ENCODE results near the gene OSBPL2.

- no peak for TF ChIP-seq CTCF (IDR thresholded peaks at IDR 0.05)
- TF ChIP-seq POLR2A (IDR thresholded peaks at IDR 0.05) = no peak
- no peak for TF ChIP-seq EP300 (IDR thresholded peaks at IDR 0.05)
Observed at GRCh38 chr20:62217913-62218773, 20.2 kb upstream of the OSBPL2 start.
